Measurements from ENCODE around the gene NLGN2. TPM values are rescaled to one million over a fixed set of nuclear protein-coding genes. Genes with fewer than 3 reads are reported as not detected.

NLGN2 gene
- total and polyA plus RNA-seq, 2 of the 8 experiments (the other 6 are each of a cell fraction or from before 2014, with no cell fraction given): 21.2 to 62.8 TPM

DNA sequence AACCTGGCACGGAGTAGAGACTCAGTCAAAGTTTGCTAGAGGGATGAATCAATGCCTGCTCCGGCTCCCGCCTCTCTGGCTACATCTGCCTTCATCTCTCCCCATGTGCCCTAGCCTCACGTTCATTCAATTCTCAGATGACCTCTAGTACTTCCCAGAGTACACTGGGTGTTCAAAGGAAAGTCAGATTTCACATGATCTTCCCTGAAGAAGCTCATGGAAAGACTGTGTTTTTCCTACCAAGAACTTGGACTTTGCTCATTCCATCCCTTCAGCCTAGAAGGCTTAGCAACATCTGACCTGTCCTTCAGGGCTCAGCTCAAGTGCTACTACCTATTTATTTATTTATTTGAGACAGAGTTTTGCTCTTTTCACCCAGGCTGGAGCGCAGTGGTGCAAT lies 37.8 kb upstream of the NLGN2 start:
- no peak for FAIRE-seq
- CTCF ChIA-PET (ENCODE audit: partially characterized antibody): interaction anchor here (0.8 to 2.5 kb wide), 8 partner anchors 9 to 191 kb away, joined by 3 to 9 read pairs (median 4); no protein-coding TSS in a partner anchor

More for the DNA sequence above, 37.8 kb upstream of the NLGN2 start:
- Histone ChIP-seq H2AK5ac (ENCODE audit: low read depth, low read length) (no peak overlapping the region), H3K14ac (ENCODE audit: insufficient read length) (no peak overlapping the region), H2BK12ac (ENCODE audit: low read depth, low read length) (no peak overlapping the region), H4K91ac (replicated peaks; ENCODE audit: insufficient read length, low read length) (no peak overlapping the region), H3K9me3 (ENCODE audit: insufficient read depth in 2 of 2, low read depth in 1 of 2, low read length in 1 of 2) (no peaks in the 10 kb centered on the region), H3K23ac (ENCODE audit: insufficient read length) (no peak overlapping the region), H4K20me1 (replicated peaks in 1 of 2; ENCODE audit: control insufficient read depth in 1 of 2, insufficient read depth in 2 of 2, low read length in 2 of 2) (no peaks in the 10 kb centered on the region), H2AFZ (ENCODE audit: low read length) (no peak overlapping the region), H3K23me2 (ENCODE audit: low read depth, low read length) (no peaks in the 10 kb centered on the region), H3K4me1 (replicated peaks in 1 of 4; ENCODE audit: control insufficient read depth in 3 of 4, insufficient read depth in 4 of 4, low read length in 3 of 4) (peaks cover 0 to 11% (median 4%) of the 10 kb centered on the region in 4 experiments; a peak in 5 of 7 replicates), H4K8ac (ENCODE audit: extremely low read depth, insufficient read depth, low read length) (no peak overlapping the region), H3K79me2 (ENCODE audit: control insufficient read depth in 1 of 2, insufficient read depth in 2 of 2, low read length in 2 of 2) (no peaks in the 10 kb centered on the region), H3K27ac (ENCODE audit: low read depth, low read length) (no peak overlapping the region), H2BK5ac (ENCODE audit: low read depth, low read length) (no peak overlapping the region), H3K27me3 (replicated peaks in 1 of 4; ENCODE audit: control insufficient read depth in 3 of 4, extremely low read depth in 1 of 4, insufficient read depth in 3 of 4, low read length in 3 of 4) (no peaks in the 10 kb centered on the region), H3K4me2 (ENCODE audit: insufficient read depth in 1 of 2, low read depth in 2 of 2, low read length in 2 of 2) (no peak overlapping the region), H2BK15ac (ENCODE audit: low read length) (no peak overlapping the region), H3K4ac (replicated peaks; ENCODE audit: insufficient read length, low read depth, low read length) (no peak overlapping the region), H3K79me1 (ENCODE audit: low read depth, low read length) (no peaks in the 10 kb centered on the region), H2BK20ac (ENCODE audit: low read length) (no peak overlapping the region), H3K9ac (replicated peaks in 1 of 4; ENCODE audit: extremely low read depth in 1 of 4, low read depth in 3 of 4, low read length in 3 of 4) (no peak overlapping the region), H3K4me3 (ENCODE audit: extremely low read depth in 1 of 4, insufficient read depth in 2 of 4, low read depth in 3 of 4, low read length in 4 of 4) (no peak overlapping the region), H2BK120ac (replicated peaks; ENCODE audit: low read depth, low read length) (no peak overlapping the region), H4K5ac (ENCODE audit: insufficient read length, low read depth, low read length) (no peak overlapping the region), H3K36me3 (ENCODE audit: control insufficient read depth in 2 of 4, insufficient read depth in 4 of 4, low read length in 3 of 4) (no peaks in the 10 kb centered on the region), H3K56ac (replicated peaks; ENCODE audit: insufficient read length, low read depth, low read length) (no peak overlapping the region), H3K18ac (ENCODE audit: extremely low read depth, low read length) (no peak overlapping the region)
- TF ChIP-seq TBP (IDR thresholded peaks at IDR 0.05; ENCODE audit: low read depth, low read length): no peak
- TF ChIP-seq SIRT6 (IDR thresholded peaks at IDR 0.05; ENCODE audit: low read length): no peak
- no peak for TF ChIP-seq SIX5 (IDR thresholded peaks at IDR 0.05; ENCODE audit: low read depth, low read length)
- no peak for TF ChIP-seq NANOG (IDR thresholded peaks at IDR 0.05; ENCODE audit: insufficient read depth, low read depth, low read length, poor library complexity, severe bottlenecking)
- no peak for TF ChIP-seq CBX5 (IDR thresholded peaks at IDR 0.05; ENCODE audit: low read depth, low read length)
- TF ChIP-seq ASH2L (IDR thresholded peaks at IDR 0.05; ENCODE audit: low read length): no peak
- TF ChIP-seq RBBP5 (IDR thresholded peaks at IDR 0.05; ENCODE audit: borderline replicate concordance, low read depth, low read length): no peak
- TF ChIP-seq TAF7 (optimal IDR thresholded peaks at IDR 0.05; ENCODE audit: borderline replicate concordance, low read depth, low read length): no peak
- no peak for TF ChIP-seq NRF1 (IDR thresholded peaks at IDR 0.05; ENCODE audit: low read depth, low read length)
- TF ChIP-seq BRCA1 (IDR thresholded peaks at IDR 0.05; ENCODE audit: low read depth, low read length): no peak
- TF ChIP-seq, protein P1, sequence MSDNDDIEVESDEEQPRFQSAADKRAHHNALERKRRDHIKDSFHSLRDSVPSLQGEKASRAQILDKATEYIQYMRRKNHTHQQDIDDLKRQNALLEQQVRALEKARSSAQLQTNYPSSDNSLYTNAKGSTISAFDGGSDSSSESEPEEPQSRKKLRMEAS (IDR thresholded peaks at IDR 0.05): no peak
- WGBS, 2 experiments (ENCODE audit: extremely low coverage in 1 of 2, insufficient coverage in 1 of 2, insufficient read length in 1 of 2, insufficient replicate concordance in 2 of 2, low coverage in 1 of 2, low lambda C conversion rate in 2 of 2, missing lambda C conversion rate in 1 of 2): 89% methylated on average over 5 of the region's 5 CpGs; no CpG with 5 or more reads in 1 of the 2 experiments
- POLR2A ChIA-PET (ENCODE audit: partially characterized antibody): interaction anchor here (0.5 to 1.1 kb wide), 5 partner anchors 11 to 65 kb away, joined by 3 to 4 read pairs (median 3); partner anchors contain the start of gene TMEM95
- no peak for DNase-seq (ENCODE audit: low read depth in 1 of 2, low spot score in 2 of 2)
